Endodermal cell (in vitro differentiated cells): ENCODE data around the gene ANKRD44. TPM values are rescaled to one million over a fixed set of nuclear protein-coding genes. Genes with fewer than 3 reads are reported as not detected.

ENCODE experiments used
- DNase-seq: peaks from one replicate; pipeline ENCODE4 v3.0.0-alpha.2; 2017
- H3K27ac ChIP-seq: 2 replicates; pipeline ENCODE4 v1.5.1; 2013; ENCODE audit warnings: mild to moderate bottlenecking, low read depth, low read length, moderate library complexity
- H3K27me3 ChIP-seq: 2 replicates; pipeline ENCODE4 v1.6.1; 2013; ENCODE audit warnings: mild to moderate bottlenecking, low read length, moderate library complexity; ENCODE audit not compliant: insufficient read depth, control insufficient read depth, poor library complexity, severe bottlenecking
- H3K36me3 ChIP-seq: 2 replicates; pipeline ENCODE4 v1.7.0; 2013; ENCODE audit warnings: mild to moderate bottlenecking, low read length, moderate library complexity; ENCODE audit not compliant: control insufficient read depth, insufficient read depth
- H3K4me1 ChIP-seq: one replicate; pipeline ENCODE4 v1.7.0; 2013; ENCODE audit warnings: low read length; ENCODE audit not compliant: control insufficient read depth, insufficient read depth
- H3K4me3 ChIP-seq: 2 replicates; pipeline ENCODE4 v1.5.1; 2013; ENCODE audit warnings: mild to moderate bottlenecking, low read length, moderate library complexity
- H3K9ac ChIP-seq: 2 replicates; pipeline ENCODE4 v1.6.1; 2013; ENCODE audit warnings: mild to moderate bottlenecking, low read length, moderate library complexity; ENCODE audit not compliant: poor library complexity, severe bottlenecking; ENCODE audit errors: extremely low read depth
- H3K9me3 ChIP-seq: 2 replicates; pipeline ENCODE4 v1.6.1; 2013; ENCODE audit warnings: mild to moderate bottlenecking, low read length, moderate library complexity; ENCODE audit not compliant: control insufficient read depth
- H3K27ac Mint-ChIP-seq: 2 replicates; pipeline ENCODE4 v1.8.0; 2020; ENCODE audit warnings: mixed read lengths
- H3K27me3 Mint-ChIP-seq: 2 replicates; pipeline ENCODE4 v1.8.0; 2021; ENCODE audit warnings: mild to moderate bottlenecking, mixed read lengths; ENCODE audit not compliant: insufficient read depth
- H3K36me3 Mint-ChIP-seq: 2 replicates; pipeline ENCODE4 v1.8.0; 2020; ENCODE audit warnings: low read depth, mixed read lengths
- H3K4me1 Mint-ChIP-seq: 2 replicates; pipeline ENCODE4 v1.8.0; 2020; ENCODE audit warnings: mixed read lengths
- H3K4me3 Mint-ChIP-seq: 2 replicates; pipeline ENCODE4 v1.8.0; 2020; ENCODE audit warnings: mild to moderate bottlenecking, moderate library complexity, mixed read lengths
- H3K9me3 Mint-ChIP-seq: 2 replicates; pipeline ENCODE4 v1.8.0; 2020; ENCODE audit warnings: mild to moderate bottlenecking, mixed read lengths
- CTCF ChIP-seq: fragments of 200-600 bp; sonication (generic); conservative IDR thresholded peaks from 2 replicates; pipeline ENCODE4 v1.5.0; 2021; ENCODE audit warnings: antibody characterized with exemption, mild to moderate bottlenecking
- WGBS, 2 experiments: methylation state at CpG; one replicate each; pipeline versions ENCODE4 v1.1.5 to v1.1.7; 2013; ENCODE audit warnings: missing lambda C conversion rate in 2 of 2, mixed read lengths in 1 of 2; ENCODE audit not compliant: insufficient coverage in 1 of 2, insufficient read length in 1 of 2; 5-methylcytosine and 5-hydroxymethylcytosine counted together
- total RNA-seq, 2 donors: library from RNA; stranded (reverse); fragmentation: NEBNext Ultra II Directional in 1 of 2; extraction: Animal tissue kit (Norgen Biotek cat#: 25700) in 1 of 2; gene quantifications; 2 replicates in 1 of 2; 3 replicates in 1 of 2; pipeline ENCODE4 v1.2.1, GENCODE V29; 2021

The ANKRD44 gene
- total RNA-seq, 2 donors from 2014 or later: 6.2 to 10.6 TPM

GRCh38 chr2:197306696-197307040 lies 3.9 kb downstream of the ANKRD44 start:
- Mint-ChIP-seq H3K4me3 (no peak overlapping the region), H3K27ac (no peak overlapping the region), H3K4me1 (peaks cover 23% of the 10 kb centered on the region), H3K27me3 (peaks cover 24% of the 10 kb centered on the region), H3K9me3 (no peaks in the 10 kb centered on the region), H3K36me3 (no peaks in the 10 kb centered on the region)
- Histone ChIP-seq H3K27ac (no peak overlapping the region), H3K27me3 (peaks cover 19% of the 10 kb centered on the region), H3K4me1 (peaks cover 5% of the 10 kb centered on the region), H3K9ac (no peak overlapping the region), H3K9me3 (no peaks in the 10 kb centered on the region), H3K4me3 (no peak overlapping the region), H3K36me3 (no peaks in the 10 kb centered on the region)
- DNase-seq: no peak
- TF ChIP-seq CTCF: no peak
- 83 to 88% methylated on average over 3 of the region's 3 CpGs for WGBS, 2 experiments

- Histone ChIP-seq H3K27ac (no peak overlapping the region), H3K36me3 (no peaks in the 10 kb centered on the region), H3K27me3 (peaks cover 19% of the 10 kb centered on the region), H3K4me3 (no peak overlapping the region), H3K9me3 (no peaks in the 10 kb centered on the region), H3K9ac (no peak overlapping the region), H3K4me1 (peaks cover 3% of the 10 kb centered on the region)
- Mint-ChIP-seq H3K36me3 (no peaks in the 10 kb centered on the region), H3K27ac (no peak overlapping the region), H3K4me3 (no peak overlapping the region), H3K4me1 (peaks cover 18% of the 10 kb centered on the region), H3K27me3 (peaks cover 23% of the 10 kb centered on the region), H3K9me3 (no peaks in the 10 kb centered on the region)
- 83 to 92% methylated on average over 2 to 5 of the region's 5 CpGs for WGBS, 2 experiments
- no peak for TF ChIP-seq CTCF
- no peak for DNase-seq
Observed at GRCh38 chr2:197306024-197306695, 4.4 kb downstream of the ANKRD44 start.

GRCh38 chr2:197304556-197305011 lies 6.0 kb downstream of the ANKRD44 start:
- DNase-seq: no peak
- Histone ChIP-seq H3K36me3 (no peaks in the 10 kb centered on the region), H3K27ac (no peak overlapping the region), H3K4me3 (no peak overlapping the region), H3K9ac (no peak overlapping the region), H3K27me3 (peaks cover 16% of the 10 kb centered on the region), H3K9me3 (no peaks in the 10 kb centered on the region), H3K4me1 (no peaks in the 10 kb centered on the region)
- H3K36me3 Mint-ChIP-seq: no peaks in the 10 kb centered on the region
- H3K4me3 Mint-ChIP-seq: no peak overlapping the region
- H3K27me3 Mint-ChIP-seq: peaks cover 20% of the 10 kb centered on the region
- no peaks in the 10 kb centered on the region for H3K9me3 Mint-ChIP-seq
- WGBS, 2 experiments: 96 to 100% methylated on average over 3 of the region's 3 CpGs
- H3K27ac Mint-ChIP-seq: no peak overlapping the region
- peaks cover 17% of the 10 kb centered on the region for H3K4me1 Mint-ChIP-seq
- TF ChIP-seq CTCF: no peak
